DMS153 (cell line): ENCODE data around the gene PSMD7.
"Not testable (repeated sequence)": the region's sequence is repeated elsewhere in the genome, so short reads cannot be mapped to it uniquely, and the experiment has no call there.

Experiments used
- DNase-seq: peaks from one replicate; lab custom pipeline; 2025; lab: John Stamatoyannopoulos, UW

PSMD7 gene

DNA sequence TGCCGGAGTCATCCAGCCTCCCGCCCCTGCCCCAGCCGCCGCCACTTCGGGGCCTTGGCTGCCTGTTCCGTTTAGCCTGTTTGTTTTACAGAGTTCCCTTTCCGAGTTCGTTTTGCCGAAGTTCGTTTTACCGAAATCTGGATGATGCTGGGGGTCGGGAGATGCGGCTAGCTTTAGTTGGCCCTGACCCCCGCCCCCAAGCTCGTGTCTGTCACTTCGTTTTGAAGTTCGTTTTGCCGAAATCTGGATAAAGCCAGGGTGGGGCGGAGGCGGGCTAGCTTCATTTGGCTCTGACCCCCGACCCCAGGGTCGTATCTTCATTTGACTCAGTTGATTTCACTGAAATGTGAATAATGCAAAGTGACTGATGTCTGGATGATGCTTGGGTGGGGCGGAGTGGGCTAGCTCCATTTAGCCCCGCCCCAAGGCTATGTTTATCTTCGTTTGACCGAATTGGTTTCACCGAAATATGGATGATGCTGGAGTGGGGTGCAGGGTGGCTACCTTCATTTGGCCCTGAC is 591 bp downstream of the PSMD7 start:
- DNase-seq = no peak

DNA sequence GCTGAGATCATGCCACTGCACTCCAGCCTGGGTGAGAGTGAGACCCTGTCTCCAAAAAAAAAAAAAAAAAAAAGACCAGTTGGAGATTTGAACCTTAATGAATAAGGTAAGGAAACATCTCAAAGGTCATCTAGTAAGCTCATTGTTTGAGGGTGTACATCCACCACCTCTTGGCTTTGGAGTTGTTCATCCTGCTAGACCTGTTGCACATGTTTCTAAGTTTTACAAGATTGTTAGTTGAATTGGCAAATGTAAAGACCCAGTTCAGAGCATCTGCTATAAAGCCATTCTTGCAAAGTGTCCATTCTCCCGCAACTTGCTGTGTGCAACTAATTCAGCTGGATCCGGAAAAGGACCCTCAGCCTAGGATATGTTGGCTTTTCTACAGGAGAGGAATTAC is 1.5 kb downstream of the PSMD7 start:
- DNase-seq = no peak

DNA sequence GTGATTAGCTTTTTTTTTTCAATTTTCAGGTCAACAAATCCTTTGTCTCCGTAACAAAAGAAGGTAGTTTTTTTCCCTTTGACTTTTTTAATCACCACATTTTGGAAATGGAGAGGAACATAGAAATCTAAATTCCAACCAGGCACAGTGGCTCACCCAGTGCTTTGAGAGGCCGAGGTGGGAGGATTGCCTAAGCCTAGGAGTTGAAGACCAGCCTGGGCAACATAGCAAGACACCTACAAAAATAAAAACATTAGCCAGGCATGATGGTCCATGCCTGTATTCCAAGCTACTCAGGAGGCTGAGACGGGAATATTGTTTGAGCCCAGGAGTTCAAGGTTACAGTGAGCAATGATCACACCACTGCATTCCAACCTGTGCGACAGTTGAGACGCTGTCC is 5.7 kb downstream of the PSMD7 start:
- DNase-seq = no peak

DNA sequence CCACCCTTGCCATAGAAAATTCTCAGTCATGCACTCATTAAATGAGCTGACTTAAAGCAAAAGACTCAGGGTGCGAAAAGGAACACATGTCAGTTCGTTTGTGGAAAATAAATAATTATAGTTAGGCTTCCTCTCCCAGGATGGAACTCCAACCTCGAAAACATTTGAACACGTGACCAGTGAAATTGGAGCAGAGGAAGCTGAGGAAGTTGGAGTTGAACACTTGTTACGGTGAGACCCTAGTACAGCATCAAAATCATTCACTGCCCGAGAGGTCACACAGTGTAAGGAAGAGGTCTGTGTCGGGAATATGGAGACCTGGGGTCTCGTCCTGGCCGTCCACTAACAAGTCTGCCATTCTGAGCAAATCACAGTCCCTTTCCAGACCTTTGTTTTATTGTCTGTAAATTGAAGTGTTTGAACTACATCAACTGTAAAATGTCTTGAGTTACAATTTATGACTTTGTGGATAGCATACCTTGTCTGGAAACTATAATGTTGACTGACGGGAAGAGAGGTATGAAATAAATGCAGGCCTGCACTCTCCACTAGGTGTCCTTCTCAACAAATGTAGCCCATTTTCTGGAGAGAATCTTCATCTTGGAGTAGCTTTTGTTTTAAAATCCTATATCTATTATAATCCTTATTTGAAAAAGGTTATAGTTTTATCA is 7.7 kb downstream of the PSMD7 start:
- DNase-seq = no peak

DNA sequence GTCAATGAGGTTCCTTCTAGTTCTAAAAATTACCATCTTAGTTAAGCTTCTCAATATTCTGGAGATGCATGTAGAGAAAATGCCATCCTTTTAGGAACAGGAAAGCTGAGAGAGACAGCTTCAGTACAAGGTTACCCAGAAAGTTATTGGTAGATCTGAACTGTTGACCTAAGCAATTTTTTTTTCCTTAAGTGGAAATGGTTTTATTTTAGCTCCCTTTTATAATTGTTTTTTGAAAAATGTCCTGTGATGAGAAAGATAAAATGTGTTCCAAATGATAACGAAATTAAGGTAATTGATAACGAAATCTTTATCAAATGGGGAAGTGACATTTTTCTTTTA is 8.2 kb downstream of the PSMD7 start:
- no peak for DNase-seq

DNA sequence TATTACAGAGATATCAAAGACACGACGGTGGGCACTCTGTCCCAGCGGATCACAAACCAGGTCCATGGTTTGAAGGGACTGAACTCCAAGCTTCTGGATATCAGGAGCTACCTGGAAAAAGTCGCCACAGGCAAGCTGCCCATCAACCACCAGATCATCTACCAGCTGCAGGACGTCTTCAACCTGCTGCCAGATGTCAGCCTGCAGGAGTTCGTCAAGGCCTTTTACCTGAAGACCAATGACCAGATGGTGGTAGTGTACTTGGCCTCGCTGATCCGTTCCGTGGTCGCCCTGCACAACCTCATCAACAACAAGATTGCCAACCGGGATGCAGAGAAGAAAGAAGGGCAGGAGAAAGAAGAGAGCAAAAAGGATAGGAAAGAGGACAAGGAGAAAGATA is 8.7 kb downstream of the PSMD7 start:
- no peak for DNase-seq

DNA sequence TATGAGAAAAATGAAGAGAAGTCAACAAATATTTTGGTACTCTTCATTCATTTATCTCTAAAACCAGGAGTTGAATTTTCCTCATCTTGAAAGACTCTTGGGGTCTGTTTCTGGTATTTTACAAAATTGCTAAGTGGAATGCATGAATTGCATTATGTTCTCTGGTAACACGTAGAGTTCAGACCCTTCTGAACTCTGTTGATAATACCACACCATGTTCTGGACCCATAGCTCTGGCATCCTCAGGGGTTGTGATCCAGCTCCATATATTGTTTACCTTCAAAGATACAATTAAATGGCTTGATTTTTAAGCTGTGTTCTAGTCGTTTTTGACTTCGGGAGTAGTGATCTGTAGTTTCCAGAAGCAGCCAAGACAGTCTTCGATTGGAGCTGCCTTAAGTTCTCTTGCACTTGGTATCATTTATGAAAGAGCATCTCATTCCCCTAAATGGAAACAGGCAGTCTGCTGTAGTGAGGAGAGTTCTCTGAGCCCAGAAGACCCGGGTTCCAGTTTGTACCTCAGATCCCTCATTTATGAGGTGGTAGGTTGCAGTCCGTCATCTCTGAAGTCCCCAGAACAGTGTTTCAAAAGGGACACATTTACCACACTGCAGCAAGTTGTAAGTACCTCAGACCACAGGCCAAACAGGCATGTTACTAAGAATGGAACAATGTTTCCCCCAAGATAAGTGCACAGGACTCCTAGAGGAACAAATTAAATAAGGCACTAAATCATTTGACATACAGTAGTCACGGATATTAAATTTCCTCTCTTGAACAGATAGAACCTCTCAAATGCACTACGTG is 9.6 kb downstream of the PSMD7 start:
- no peak for DNase-seq

DNA sequence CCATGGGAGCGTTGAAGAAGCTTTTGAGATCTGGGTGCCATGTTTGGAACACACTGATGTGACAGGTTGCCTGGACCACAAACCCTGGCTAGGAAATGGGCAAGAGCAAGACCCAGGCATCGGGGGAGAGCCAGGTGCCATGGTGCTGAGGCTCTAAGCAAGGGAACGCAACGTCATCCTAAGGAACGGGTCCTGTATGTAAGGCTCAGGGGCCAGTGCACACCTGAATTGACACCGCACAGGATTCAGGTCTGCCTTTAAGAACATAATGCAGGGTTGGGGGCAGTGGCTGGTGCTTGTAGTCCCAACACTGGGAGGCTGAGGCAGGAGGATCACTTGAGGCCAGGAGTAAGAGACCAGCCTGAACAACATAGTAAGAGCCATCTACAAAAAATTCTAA is 10.8 kb downstream of the PSMD7 start:
- DNase-seq = no peak

DNA sequence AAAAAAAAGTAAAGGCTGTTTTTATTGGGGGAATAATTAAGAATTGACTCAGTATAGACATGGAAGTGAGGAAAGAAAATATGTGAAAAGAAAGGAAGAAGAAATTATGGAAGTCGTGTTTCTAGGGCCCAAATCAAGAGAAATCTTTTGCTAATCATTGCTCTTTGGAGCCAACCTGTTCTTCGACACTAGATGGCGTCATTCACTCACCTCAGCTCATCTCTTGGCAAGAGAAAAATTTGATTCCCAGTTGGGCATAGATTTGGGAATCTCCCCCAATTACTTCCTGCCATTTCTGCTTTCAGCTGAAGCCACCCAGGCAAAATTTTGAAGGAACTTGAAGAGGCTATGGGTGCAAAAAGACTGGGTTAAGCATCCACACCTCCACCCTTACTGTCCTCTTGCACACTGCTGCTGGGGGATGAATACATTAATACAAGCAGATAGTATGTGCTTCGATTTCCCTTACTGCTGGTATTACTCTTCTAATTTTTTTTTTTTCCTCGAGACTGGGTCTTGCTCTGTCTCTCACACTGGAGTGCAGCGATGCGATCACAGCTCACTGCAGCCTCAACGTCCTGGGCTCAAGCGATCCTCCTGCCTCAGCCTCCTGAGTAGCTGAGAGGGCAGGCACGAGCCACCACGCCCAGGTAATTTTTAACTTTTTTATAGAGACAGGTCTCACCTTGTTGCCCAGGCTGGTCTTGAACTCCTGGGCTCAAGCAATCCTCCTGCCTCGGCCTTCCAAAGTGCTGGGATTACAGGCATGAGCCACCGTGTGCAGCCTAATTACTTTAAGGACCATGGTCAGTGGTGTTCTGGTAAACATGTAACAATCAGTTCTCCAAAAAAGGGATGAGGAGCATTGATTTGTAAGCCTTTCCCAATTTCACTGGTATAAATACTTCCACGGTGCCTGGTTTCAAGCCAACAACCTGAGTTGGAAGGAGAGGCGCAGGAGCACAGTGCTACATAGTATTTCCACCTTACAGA is 13.5 kb downstream of the PSMD7 start:
- peak; percentile 28 for DNase-seq

DNA sequence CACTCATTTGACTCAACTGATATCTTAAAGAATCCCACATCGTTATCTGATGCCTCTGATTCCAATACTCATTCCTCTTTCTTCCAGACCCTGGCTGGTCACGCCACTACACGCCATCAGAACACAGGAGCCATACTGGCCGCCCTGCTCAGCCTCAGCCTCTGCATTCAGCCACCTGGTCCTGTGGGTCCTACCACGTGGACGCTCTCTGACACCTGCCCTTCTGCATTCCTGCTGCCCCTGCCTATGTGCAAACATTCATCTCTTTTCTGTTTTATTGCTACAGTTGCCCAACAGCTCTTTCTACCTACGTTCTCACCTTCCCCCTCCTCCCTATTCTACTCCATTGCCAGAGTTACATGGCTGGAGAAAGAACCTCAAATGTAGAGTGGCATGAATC is 18.4 kb downstream of the PSMD7 start:
- DNase-seq = no peak

DNA sequence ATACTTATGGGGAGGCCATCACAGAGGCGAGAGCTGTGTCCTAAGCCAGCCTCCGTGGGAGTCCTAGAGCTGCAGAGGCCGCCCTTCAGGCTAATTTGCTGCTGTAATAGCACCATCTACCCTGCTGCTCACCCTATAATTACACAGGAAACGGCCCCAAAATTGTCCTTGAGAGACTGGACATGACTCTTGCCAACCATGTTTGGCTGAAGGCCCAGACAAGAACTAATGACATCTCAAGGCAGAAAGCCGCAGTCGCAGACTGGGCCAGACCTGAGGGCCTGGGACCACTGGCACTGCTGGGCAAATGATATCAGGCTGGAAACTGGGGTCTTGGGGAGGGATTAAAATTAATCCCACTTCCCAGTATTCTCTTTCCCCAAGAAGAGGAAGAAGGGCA is 24.1 kb downstream of the PSMD7 start:
- DNase-seq = no peak

DNA sequence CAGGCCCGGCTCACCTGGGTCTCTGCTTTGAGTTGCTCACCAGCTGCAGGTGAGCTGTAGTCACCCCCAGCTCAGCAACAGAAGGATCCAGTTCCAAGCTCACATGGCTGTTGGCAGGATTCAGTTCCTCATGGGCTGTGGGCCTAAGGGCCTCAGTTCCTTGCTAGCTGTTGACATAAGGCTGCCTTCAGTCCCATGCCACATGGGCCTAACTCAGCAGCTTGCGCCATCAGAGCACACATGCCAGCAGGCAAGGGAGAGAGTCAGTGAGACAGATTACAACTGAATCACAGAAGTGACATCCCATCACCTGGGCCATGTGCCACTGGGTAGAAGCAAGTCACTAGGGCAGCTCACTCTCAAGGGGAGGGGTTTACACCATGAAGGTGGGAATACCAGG is 24.7 kb downstream of the PSMD7 start:
- no peak for DNase-seq

DNA sequence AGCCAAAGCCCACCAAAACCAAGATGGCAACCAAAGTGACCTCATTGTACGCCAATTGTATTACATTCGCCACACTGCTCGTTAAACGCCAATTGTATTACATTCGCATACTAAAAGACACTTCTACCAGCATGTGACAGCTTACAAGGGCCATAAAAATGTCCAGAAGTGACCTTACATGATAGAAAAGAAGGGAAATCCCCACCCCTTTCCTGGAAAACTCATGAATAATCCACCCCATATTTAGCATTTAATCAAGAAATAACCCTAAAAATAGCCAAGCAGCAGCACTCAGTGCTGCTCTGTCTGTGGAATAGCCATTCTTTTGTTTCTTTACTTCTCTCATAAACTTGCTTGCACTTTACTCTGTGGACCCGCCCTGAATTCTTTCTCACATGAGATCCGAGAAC is 25.7 kb downstream of the PSMD7 start:
- no peak for DNase-seq

DNA sequence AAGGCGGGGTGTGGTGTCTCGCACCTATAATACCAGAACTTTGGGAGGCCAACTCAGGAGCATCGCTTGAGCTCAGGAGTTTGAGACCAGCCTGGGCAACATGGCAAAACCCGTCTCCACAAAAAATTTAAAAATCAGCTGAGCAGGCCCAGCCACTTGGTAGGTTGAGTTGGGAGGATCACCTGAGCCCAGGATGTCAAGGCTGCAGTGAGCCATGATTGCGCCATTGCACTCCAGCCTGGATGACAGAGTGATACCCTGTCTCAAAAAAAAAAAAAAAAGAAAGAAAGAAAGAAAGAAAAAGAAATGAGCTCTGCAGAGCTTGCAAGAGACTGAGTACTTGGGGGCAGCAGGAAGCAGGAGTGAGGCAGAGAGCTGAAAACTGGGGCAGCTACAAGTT is 28.2 kb downstream of the PSMD7 start:
- DNase-seq = not testable (repeated sequence)

DNA sequence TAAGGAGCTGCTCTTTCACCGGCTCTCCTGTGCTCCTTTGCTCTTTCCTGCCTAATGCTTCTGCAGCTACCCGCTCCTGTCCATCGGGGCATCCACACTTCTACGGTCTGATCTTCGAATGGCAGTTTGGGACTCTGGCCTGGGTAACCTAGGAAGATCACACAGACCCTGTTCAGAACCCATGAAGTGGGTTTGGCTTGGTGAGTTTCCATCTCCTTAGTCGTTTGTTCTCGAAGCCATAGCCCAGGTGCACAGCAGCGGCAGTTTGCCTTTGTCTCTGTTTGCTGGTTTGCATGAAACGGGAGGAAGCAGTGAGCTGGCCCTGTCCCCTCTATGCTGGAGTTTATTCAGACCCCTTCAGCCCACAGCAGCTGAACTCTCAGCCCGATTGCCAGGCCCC is 29.0 kb downstream of the PSMD7 start:
- no peak for DNase-seq

DNA sequence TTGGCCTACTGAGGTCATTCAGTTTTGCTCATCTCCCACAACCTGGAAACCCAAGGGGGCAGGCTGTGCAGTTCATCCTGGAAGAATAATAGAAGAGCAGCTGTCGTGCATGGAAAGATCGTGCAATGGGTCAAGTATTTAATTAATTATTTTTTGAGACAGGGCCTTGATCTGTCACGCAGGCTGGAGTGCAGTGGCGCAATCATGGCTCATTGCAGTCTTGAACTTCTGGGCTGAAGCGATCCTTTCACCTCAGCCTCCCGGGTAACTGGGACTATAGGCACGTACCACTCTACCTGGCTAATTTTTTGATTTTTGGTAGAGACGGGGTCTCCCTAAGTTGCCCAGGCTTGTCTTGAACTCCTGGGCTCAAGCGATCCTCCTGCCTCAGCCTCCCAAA is 31.7 kb downstream of the PSMD7 start:
- DNase-seq = not testable (repeated sequence)

DNA sequence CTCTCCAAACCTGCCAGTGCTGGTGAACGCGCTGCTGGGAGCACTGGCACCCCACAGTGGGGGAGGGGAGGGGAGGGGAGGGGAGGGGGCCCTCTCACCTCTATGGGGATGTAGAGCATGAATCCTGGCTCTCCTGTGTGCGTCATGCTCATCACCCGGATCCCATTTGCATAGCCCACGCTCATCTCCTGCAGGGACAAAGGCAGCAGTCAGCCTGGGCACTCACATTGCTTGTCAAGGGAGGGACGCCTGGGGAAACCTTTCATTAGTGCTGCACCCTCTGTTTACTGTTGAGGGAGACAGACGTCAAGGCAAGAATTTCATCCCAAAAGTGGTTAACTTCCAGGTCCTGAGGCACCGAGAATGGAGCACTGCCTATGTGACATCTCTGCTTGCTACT is 35.9 kb downstream of the PSMD7 start:
- not testable (repeated sequence) for DNase-seq

DNA sequence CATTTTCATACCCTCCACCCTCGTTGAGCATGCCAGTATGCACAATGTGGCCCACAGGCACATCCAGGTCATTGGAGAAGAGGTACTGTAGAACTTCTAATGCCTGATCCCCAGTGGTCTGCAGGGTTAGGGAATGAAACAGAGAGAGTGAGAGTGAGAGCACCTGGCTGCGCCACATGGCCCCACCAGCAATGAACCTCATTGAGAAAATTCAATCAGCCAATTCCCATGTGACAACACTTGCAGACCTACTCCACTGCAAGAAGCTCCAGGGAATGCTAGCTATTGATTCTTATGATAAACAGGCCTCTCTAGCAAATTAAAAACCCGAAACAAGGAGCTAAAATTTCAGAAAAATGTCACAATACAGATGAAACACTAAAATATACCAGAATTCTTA is 40.9 kb downstream of the PSMD7 start:
- DNase-seq = not testable (repeated sequence)

DNA sequence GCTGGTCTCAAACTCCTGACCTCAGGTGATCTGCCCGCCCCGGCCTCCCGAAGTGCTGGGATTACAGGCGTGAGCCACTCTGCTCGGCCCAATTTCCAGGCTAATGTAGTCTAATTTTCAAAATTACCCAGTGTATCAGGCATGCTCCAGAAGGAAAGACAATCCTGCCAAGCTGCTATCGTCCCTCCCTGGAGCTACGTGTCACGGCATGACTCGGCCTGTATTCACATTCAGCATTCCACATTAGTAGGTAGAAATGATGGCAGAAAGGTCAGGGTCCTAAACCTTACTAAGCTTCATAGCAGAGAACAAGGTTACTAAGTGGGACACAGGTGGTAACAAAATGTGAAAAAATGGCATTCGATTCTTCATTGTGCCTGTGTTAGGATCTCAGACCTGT is 42.6 kb downstream of the PSMD7 start:
- not testable (repeated sequence) for DNase-seq

DNA sequence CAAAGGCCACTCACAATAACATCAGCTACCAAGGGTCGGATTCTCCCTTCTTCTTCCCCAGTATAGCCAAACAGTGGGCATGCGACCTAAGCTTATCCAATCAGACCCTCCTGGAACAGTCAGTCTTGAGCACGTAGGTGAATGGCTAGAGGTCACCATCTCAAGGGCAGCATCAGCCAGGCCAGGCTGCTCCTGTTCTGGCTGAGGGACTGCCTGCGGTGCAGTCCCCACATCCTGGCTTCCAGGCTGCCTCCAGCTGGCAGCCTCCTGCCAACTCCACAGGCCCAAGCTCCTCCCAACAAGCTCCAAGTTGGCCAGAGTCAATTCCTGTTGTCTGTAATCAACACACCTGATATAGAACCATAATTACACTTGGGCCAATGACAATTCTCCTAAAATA is 56.4 kb downstream of the PSMD7 start:
- DNase-seq = not testable (repeated sequence)
